RWPE2 (cell line): ENCODE data around the gene HNRNPDL.
"Not testable (repeated sequence)": the region's sequence is repeated elsewhere in the genome, so short reads cannot be mapped to it uniquely, and the experiment has no call there.

Source experiments
- ATAC-seq: fragments of 200-7000 bp; cut with Tn5 transposase; 3 replicates; pipeline ENCODE4 v1.9.1; 2021; ENCODE audit warnings: low read depth
- DNase-seq: peaks from one replicate; pipeline ENCODE4 v3.0.0-alpha.2; 2020; ENCODE audit warnings: low spot score
- H3K27ac ChIP-seq: fragments of 450-650 bp; 2 replicates; pipeline ENCODE4 v1.5.1; 2017; ENCODE audit warnings: mild to moderate bottlenecking; ENCODE audit not compliant: poor library complexity, severe bottlenecking
- H3K27me3 ChIP-seq: fragments of 250-450 bp; sonication (Bioruptor Pico); 2 replicates; pipeline ENCODE4 v1.5.1; 2021; ENCODE audit warnings: mild to moderate bottlenecking, moderate library complexity; ENCODE audit not compliant: insufficient read depth, poor library complexity, severe bottlenecking
- H3K36me3 ChIP-seq: fragments of 250-450 bp; sonication (Bioruptor Pico); 2 replicates; pipeline ENCODE4 v1.5.1; 2020; ENCODE audit warnings: low read depth, mild to moderate bottlenecking, moderate library complexity
- H3K4me1 ChIP-seq: fragments of 250-450 bp; sonication (Bioruptor Pico); 2 replicates; pipeline ENCODE4 v1.5.1; 2021; ENCODE audit warnings: mild to moderate bottlenecking, moderate library complexity; ENCODE audit not compliant: insufficient read depth, poor library complexity, severe bottlenecking
- H3K4me3 ChIP-seq: fragments of 250-450 bp; sonication (Bioruptor Pico); 2 replicates; pipeline ENCODE4 v1.5.1; 2021; ENCODE audit warnings: mild to moderate bottlenecking, moderate library complexity; ENCODE audit not compliant: severe bottlenecking
- H3K9me3 ChIP-seq: fragments of 250-450 bp; sonication (Bioruptor Pico); 2 replicates; pipeline ENCODE4 v1.5.1; 2021; ENCODE audit warnings: mild to moderate bottlenecking, moderate library complexity; ENCODE audit not compliant: severe bottlenecking
- TF ChIP-seq, protein P1 (sequence below): fragments of 450-650 bp; IDR thresholded peaks from one replicate; pipeline ENCODE4 v1.5.1; 2017; ENCODE audit warnings: mild to moderate bottlenecking, moderate library complexity; ENCODE audit not compliant: poor library complexity, severe bottlenecking

Gene HNRNPDL

DNA sequence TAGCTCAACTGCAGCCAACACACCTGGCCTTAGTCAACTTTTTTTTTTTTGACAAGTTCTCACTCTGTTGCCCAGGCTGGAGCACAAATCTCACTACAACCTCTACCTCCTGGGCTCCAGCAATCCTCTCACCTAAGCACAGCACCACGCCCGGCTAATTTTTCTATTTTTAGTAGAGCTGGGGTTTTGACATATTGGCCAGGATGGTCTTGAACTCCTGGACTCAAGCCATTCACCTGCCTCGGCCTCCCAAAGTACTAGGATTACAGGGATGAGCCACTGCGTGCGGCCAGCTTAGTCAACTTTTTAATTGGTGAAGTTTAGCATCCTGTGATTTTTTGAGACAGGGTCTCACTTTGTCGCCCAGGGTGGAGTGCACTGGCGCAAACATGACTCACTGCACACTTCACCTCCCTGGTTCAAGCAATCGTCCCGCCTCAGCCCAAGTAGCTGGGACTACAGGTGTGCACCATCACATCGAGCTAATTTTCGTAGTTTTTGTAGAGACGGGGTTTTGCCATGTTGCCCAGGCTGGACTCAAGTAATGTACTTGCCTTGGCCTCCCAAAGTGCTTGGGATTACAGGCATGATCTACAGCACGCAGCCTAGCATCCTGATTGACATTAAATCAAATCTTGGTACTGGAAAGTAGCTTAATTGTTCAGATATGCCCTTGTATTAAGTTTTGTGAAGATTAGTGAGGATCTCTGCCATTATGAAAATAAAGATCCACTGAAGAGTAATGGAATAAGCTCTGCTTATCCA lies 8.3 kb downstream of the HNRNPDL start:
- H3K36me3 ChIP-seq: peaks cover 47% of the 10 kb centered on the region
- no peak overlapping the region for H3K27ac ChIP-seq
- no peak overlapping the region for H3K4me3 ChIP-seq
- peak; percentile 40 for ATAC-seq
- no peak for DNase-seq
- no peaks in the 10 kb centered on the region for H3K9me3 ChIP-seq
- TF ChIP-seq, protein P1, sequence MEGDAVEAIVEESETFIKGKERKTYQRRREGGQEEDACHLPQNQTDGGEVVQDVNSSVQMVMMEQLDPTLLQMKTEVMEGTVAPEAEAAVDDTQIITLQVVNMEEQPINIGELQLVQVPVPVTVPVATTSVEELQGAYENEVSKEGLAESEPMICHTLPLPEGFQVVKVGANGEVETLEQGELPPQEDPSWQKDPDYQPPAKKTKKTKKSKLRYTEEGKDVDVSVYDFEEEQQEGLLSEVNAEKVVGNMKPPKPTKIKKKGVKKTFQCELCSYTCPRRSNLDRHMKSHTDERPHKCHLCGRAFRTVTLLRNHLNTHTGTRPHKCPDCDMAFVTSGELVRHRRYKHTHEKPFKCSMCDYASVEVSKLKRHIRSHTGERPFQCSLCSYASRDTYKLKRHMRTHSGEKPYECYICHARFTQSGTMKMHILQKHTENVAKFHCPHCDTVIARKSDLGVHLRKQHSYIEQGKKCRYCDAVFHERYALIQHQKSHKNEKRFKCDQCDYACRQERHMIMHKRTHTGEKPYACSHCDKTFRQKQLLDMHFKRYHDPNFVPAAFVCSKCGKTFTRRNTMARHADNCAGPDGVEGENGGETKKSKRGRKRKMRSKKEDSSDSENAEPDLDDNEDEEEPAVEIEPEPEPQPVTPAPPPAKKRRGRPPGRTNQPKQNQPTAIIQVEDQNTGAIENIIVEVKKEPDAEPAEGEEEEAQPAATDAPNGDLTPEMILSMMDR: no peak
- H3K4me1 ChIP-seq: peaks cover 29% of the 10 kb centered on the region
- no peaks in the 10 kb centered on the region for H3K27me3 ChIP-seq

DNA sequence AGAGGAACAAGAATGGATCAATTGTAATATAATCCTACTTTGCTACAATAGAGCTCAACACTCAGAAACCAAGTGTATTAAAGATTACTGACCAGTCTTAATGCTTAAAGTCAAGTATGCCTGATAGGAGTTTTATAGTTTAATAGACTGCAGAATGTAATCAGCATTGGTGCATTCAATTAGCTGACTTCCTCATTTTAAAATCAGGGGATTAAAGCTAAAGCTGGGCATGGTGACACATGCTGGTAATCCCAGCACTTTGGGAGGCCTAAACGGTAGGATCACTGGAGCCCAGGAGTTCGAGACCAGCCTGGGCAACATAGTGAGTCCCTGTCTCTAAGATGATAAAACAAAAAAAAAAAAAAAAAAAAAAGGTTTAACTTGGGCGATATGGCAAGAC lies 10.8 kb downstream of the HNRNPDL start:
- TF ChIP-seq, protein P1: no peak
- DNase-seq: no peak
- H3K9me3 ChIP-seq: no peaks in the 10 kb centered on the region
- H3K27me3 ChIP-seq: no peaks in the 10 kb centered on the region
- peaks cover 22% of the 10 kb centered on the region for H3K36me3 ChIP-seq
- H3K4me1 ChIP-seq: peaks cover 8% of the 10 kb centered on the region
- H3K4me3 ChIP-seq: no peak overlapping the region
- ATAC-seq: no peak
- no peak overlapping the region for H3K27ac ChIP-seq

DNA sequence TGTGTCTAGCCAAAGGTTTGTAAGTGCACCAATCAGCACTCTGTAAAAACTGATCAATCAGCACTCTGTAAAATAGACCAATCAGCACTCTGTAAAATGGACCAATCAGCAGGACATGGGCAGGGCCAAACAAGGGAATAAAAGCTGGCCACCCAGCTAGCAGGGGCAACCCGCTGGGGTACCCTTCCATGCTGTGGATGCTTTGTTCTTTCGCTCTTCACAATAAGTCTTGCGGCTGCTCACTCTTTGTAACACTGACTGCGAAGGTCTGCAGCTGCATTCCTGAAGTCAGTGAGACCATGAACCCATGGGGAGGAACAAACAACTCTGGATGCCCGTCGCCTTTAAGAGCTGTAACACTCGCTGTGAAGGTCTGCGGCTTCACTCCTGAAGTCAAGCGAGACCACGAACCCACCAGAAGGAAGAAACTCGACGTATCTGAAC lies 14.3 kb downstream of the HNRNPDL start:
- no peaks in the 10 kb centered on the region for H3K4me1 ChIP-seq
- no peak for ATAC-seq
- no peak overlapping the region for H3K27ac ChIP-seq
- H3K4me3 ChIP-seq: no peak overlapping the region
- H3K9me3 ChIP-seq: no peaks in the 10 kb centered on the region
- H3K36me3 ChIP-seq: no peaks in the 10 kb centered on the region
- TF ChIP-seq, protein P1: no peak
- DNase-seq: no peak
- no peaks in the 10 kb centered on the region for H3K27me3 ChIP-seq

DNA sequence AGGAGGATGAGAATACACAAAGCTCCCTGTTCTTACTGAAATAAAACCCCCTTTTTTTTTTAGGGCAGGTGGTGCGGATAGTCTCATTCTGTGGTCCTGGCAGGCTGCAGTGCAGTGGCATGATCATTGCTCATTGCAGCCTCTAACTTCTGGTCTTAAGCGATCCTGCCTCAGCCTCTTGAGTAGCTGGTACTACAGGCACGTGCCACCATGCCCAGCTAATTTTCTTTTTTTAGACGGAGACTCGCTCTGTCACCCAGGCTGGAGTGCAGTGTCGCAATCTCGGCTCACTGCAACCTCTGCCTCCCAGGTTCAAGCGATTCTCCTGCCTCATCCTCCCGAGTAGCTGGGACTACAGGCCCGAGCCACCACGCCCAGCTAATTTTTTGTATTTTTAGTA lies 15.2 kb downstream of the HNRNPDL start:
- not testable (repeated sequence) for H3K4me1 ChIP-seq, H3K9me3 ChIP-seq, H3K27ac ChIP-seq, ATAC-seq, H3K36me3 ChIP-seq, DNase-seq, H3K27me3 ChIP-seq, H3K4me3 ChIP-seq

DNA sequence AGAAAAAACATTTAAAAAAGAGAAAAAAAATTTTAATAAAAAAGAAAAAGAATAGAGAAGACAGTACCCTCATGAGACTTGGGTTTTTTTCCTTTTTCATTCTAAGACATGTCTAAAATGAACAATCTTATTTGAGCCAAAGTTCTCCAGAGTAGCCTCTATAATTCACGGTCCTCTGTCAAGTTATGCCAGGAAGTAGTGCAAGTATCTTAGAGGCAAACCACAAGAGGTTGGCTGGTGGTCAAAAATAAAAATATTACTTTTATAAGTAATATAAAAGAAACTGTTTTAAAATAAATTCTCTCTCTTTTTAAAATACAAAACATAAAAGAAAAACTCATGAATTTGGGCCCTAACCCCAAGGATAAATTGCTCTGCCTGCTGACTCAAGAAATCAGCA lies 26.5 kb downstream of the HNRNPDL start:
- TF ChIP-seq, protein P1: no peak
- ATAC-seq (no peak), DNase-seq (no peak)
- no peaks in the 10 kb centered on the region for H3K27me3 ChIP-seq
- no peaks in the 10 kb centered on the region for H3K36me3 ChIP-seq
- no peak overlapping the region for H3K4me3 ChIP-seq
- H3K9me3 ChIP-seq: no peaks in the 10 kb centered on the region
- no peaks in the 10 kb centered on the region for H3K4me1 ChIP-seq
- no peak overlapping the region for H3K27ac ChIP-seq
